ENCODE measurements around the gene OTUD5. TPM values are rescaled to one million over a fixed set of nuclear protein-coding genes. Genes with fewer than 3 reads are reported as not detected.

Gene OTUD5
- total and polyA plus RNA-seq, 2 experiments from 2014 or later = 27.0 to 43.4 TPM

DNA sequence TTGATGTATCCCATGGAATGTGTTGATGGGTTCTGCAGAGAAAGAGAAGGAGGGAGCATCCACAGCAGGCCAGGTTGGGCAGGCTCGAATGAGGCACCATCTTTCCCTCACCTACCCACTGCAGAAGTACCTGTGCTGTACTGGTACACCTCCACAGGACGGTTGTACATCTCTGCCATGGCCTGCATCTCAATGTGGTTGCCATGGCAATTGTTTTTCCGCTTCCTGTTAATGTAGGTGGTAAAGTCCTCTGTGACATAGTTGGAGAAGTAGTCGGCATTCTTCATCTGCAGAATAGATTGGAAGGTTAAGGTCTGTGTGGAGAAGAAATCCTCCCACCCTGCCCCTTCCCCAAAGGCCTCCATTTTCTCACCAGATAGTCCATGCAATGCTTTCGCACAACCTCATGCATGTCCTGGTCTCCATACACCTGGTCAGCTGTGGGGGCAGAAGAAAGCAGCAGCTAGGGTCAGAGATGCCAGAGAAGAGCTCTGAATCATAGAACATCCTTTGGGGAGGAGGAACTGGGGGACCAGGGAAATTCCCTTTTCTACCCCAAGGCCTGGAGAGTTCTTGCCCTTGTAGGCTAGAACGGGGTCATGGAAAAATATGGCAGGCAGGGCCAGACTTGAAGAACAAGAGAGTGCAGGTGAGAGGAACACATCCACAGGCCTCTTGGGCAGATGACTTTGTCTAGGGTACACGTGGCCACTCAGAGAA, 22.7 kb downstream of the OTUD5 start:
- H3K27ac ChIP-seq = no peak overlapping the region
- no peaks in the 10 kb centered on the region for H3K4me1 ChIP-seq (ENCODE audit: insufficient read depth)
- no peak overlapping the region for H3K9ac ChIP-seq
- no peaks in the 10 kb centered on the region for H3K27me3 ChIP-seq (replicated peaks; ENCODE audit: insufficient read depth)
- no peaks in the 10 kb centered on the region for H4K20me1 ChIP-seq (ENCODE audit: insufficient read depth)
- in situ Hi-C loops (cut with MboI) = loop anchor here (25.0 kb wide), 1 partner anchor 103 kb away; the partner anchor contains the start of gene TFE3
- H3K79me2 ChIP-seq (ENCODE audit: insufficient read depth) = peaks cover 39% of the 10 kb centered on the region
- no peak for DNase-seq
- no peaks in the 10 kb centered on the region for H3K9me2 ChIP-seq (ENCODE audit: insufficient read depth)
- H3K9me3 ChIP-seq (ENCODE audit: low read depth) = no peaks in the 10 kb centered on the region
- no peaks in the 10 kb centered on the region for H3K36me3 ChIP-seq (ENCODE audit: low read depth)
- no peak overlapping the region for H2AFZ ChIP-seq
- H3F3A ChIP-seq (ENCODE audit: insufficient read depth) = no peaks in the 10 kb centered on the region
- 84 to 85% methylated on average over 6 to 7 of the region's 7 CpGs for WGBS, 2 experiments (ENCODE audit: low coverage in 1 of 2, low lambda C conversion rate in 2 of 2, missing lambda C conversion rate in 2 of 2)
- H3K4me3 ChIP-seq = no peak overlapping the region
- TF ChIP-seq EZH2 (IDR thresholded peaks at IDR 0.05; ENCODE audit: insufficient read depth, poor library complexity, severe bottlenecking) (no peak), EZH2phosphoT487 (IDR thresholded peaks at IDR 0.05; ENCODE audit: insufficient read depth, low read depth) (no peak)
- H3K4me2 ChIP-seq (ENCODE audit: unreplicated experiment) = no peak overlapping the region

DNA sequence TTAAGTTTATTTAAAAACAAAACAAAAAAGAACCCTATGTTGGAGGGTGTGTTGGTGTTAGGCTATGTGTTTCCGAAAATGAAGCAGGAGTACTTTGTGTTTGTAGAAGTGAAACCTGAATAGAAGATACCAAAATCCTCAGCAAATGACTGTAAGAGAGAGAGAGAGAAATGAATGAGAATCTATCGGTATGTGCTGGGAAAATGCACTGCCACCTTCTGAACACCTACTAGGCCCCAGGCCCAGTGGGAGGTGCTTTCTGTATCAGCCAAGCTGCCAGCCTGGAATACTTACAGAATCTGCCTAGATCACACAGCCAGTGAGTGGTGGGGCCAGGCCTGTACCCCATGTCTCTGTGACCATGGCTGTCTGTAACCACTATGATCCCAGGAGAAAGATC, 23.6 kb downstream of the OTUD5 start:
- WGBS, 2 experiments (ENCODE audit: low coverage in 1 of 2, low lambda C conversion rate in 2 of 2, missing lambda C conversion rate in 2 of 2) = 95 to 100% methylated on average over 2 of the region's 2 CpGs
- Histone ChIP-seq H3K4me3 (no peak overlapping the region), H3K27ac (no peak overlapping the region), H3K4me2 (ENCODE audit: unreplicated experiment) (no peak overlapping the region), H3K36me3 (ENCODE audit: low read depth) (no peaks in the 10 kb centered on the region), H3K79me2 (ENCODE audit: insufficient read depth) (peaks cover 31% of the 10 kb centered on the region), H3K9me3 (ENCODE audit: low read depth) (no peaks in the 10 kb centered on the region), H4K20me1 (ENCODE audit: insufficient read depth) (no peaks in the 10 kb centered on the region), H3K9me2 (ENCODE audit: insufficient read depth) (no peaks in the 10 kb centered on the region), H3K27me3 (replicated peaks; ENCODE audit: insufficient read depth) (no peaks in the 10 kb centered on the region), H2AFZ (no peak overlapping the region), H3K9ac (no peak overlapping the region), H3K4me1 (ENCODE audit: insufficient read depth) (no peaks in the 10 kb centered on the region), H3F3A (ENCODE audit: insufficient read depth) (no peaks in the 10 kb centered on the region)
- DNase-seq = no peak
- in situ Hi-C loops (cut with MboI) = loop anchor here (25.0 kb wide), 1 partner anchor 104 kb away; the partner anchor contains the start of gene TFE3
- TF ChIP-seq EZH2phosphoT487 (IDR thresholded peaks at IDR 0.05; ENCODE audit: insufficient read depth, low read depth) (no peak), EZH2 (IDR thresholded peaks at IDR 0.05; ENCODE audit: insufficient read depth, poor library complexity, severe bottlenecking) (no peak)

DNA sequence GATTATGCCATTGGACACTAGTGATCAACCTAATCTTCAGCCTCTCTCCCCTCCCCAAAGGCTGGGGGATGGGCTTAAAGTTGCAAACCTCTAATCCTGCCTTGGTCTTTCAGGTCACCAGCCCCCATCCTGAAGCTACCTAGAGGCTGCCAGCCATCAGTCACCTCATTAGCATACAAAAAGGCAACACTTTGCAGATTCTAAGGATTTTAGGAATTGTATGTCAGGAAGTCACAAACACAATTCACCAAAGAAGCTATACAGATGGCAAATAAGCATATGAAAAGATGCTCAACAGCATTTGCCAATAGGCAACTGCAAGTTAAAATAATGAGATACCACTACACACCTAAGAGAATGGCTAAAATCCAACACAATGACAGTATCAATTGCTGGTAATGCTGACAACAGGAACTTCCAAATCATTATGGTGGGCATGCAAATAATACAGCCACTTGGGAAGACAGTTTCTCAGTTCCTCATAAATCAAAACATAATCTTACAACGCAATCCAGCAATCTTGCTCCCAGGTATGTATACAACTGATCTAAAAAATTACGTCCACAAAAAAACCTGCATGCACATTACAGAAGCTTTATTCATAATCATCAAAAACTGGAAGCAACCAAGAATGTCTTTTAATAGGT, 29.5 kb downstream of the OTUD5 start:
- H3F3A ChIP-seq (ENCODE audit: insufficient read depth) = no peaks in the 10 kb centered on the region
- H3K4me3 ChIP-seq = no peak overlapping the region
- H3K4me2 ChIP-seq (ENCODE audit: unreplicated experiment) = no peak overlapping the region
- H3K79me2 ChIP-seq (ENCODE audit: insufficient read depth) = peaks cover 24% of the 10 kb centered on the region
- no peaks in the 10 kb centered on the region for H3K9me2 ChIP-seq (ENCODE audit: insufficient read depth)
- no peaks in the 10 kb centered on the region for H3K27me3 ChIP-seq (replicated peaks; ENCODE audit: insufficient read depth)
- no peak for DNase-seq
- WGBS, 2 experiments (ENCODE audit: low coverage in 1 of 2, low lambda C conversion rate in 2 of 2, missing lambda C conversion rate in 2 of 2) = 61 to 73% methylated on average over 2 of the region's 2 CpGs
- H3K9me3 ChIP-seq (ENCODE audit: low read depth) = no peaks in the 10 kb centered on the region
- no peaks in the 10 kb centered on the region for H4K20me1 ChIP-seq (ENCODE audit: insufficient read depth)
- no peaks in the 10 kb centered on the region for H3K4me1 ChIP-seq (ENCODE audit: insufficient read depth)
- in situ Hi-C loops (cut with MboI) = loop anchor here (25.0 kb wide), 1 partner anchor 109 kb away; the partner anchor contains the start of gene TFE3
- H3K36me3 ChIP-seq (ENCODE audit: low read depth) = no peaks in the 10 kb centered on the region
- no peak for TF ChIP-seq EZH2phosphoT487 (IDR thresholded peaks at IDR 0.05; ENCODE audit: insufficient read depth, low read depth)
- no peak for TF ChIP-seq EZH2 (IDR thresholded peaks at IDR 0.05; ENCODE audit: insufficient read depth, poor library complexity, severe bottlenecking)
- H3K27ac ChIP-seq = no peak overlapping the region
- no peak overlapping the region for H2AFZ ChIP-seq
- no peak overlapping the region for H3K9ac ChIP-seq

DNA sequence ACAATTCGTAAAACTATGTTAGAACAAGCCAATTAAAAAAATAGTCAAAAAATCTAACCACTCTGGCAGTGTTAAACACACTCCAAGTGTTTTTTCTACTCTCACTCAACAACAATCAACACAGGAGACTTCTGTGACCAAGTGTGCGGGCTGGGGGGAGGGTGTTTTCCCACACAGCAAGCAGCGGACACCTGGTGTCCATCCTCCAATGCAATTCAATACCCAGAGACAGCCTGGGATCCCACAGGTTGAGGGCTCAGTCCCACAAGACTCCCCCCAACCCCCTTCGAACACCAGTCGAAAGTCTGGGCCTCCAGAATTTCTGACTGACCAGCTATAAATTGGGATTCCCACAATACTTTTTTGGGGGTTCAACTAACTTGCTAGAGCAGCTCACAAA, 30.3 kb downstream of the OTUD5 start:
- in situ Hi-C loops (cut with MboI) = loop anchor here (25.0 kb wide), 1 partner anchor 110 kb away; the partner anchor contains the start of gene TFE3
- WGBS, 2 experiments (ENCODE audit: low coverage in 1 of 2, low lambda C conversion rate in 2 of 2, missing lambda C conversion rate in 2 of 2) = 97 to 100% methylated on average over 5 of the region's 5 CpGs
- TF ChIP-seq EZH2phosphoT487 (IDR thresholded peaks at IDR 0.05; ENCODE audit: insufficient read depth, low read depth) = no peak
- TF ChIP-seq EZH2 (IDR thresholded peaks at IDR 0.05; ENCODE audit: insufficient read depth, poor library complexity, severe bottlenecking) = no peak

More for the DNA sequence above, 30.3 kb downstream of the OTUD5 start:
- DNase-seq = no peak
- no peak overlapping the region for H3K9ac ChIP-seq
- H3F3A ChIP-seq (ENCODE audit: insufficient read depth) = no peaks in the 10 kb centered on the region
- no peak overlapping the region for H3K27ac ChIP-seq
- no peak overlapping the region for H2AFZ ChIP-seq
- H3K4me1 ChIP-seq (ENCODE audit: insufficient read depth) = no peaks in the 10 kb centered on the region
- H3K36me3 ChIP-seq (ENCODE audit: low read depth) = no peaks in the 10 kb centered on the region
- H3K9me3 ChIP-seq (ENCODE audit: low read depth) = no peaks in the 10 kb centered on the region
- H3K4me2 ChIP-seq (ENCODE audit: unreplicated experiment) = no peak overlapping the region
- no peaks in the 10 kb centered on the region for H3K27me3 ChIP-seq (replicated peaks; ENCODE audit: insufficient read depth)
- H3K4me3 ChIP-seq = no peak overlapping the region
- H3K79me2 ChIP-seq (ENCODE audit: insufficient read depth) = peaks cover 24% of the 10 kb centered on the region
- no peaks in the 10 kb centered on the region for H4K20me1 ChIP-seq (ENCODE audit: insufficient read depth)
- no peaks in the 10 kb centered on the region for H3K9me2 ChIP-seq (ENCODE audit: insufficient read depth)

Measured in GM23248 (cell line).